ENCODE data around the gene SCN5A. TPM values are rescaled to one million over a fixed set of nuclear protein-coding genes. Genes with fewer than 3 reads are reported as not detected.

SCN5A gene
- total RNA-seq, 1 experiment from 2014 or later: 0.16 TPM

GRCh38 chr3:38551026-38551832 lies 98.3 kb downstream of the SCN5A start:
- Histone ChIP-seq H3K4me1 (no peaks in the 10 kb centered on the region), H3K9me3 (no peaks in the 10 kb centered on the region), H3K4me3 (ENCODE audit: low read depth, low read length) (no peak overlapping the region), H3K27me3 (replicated peaks; ENCODE audit: control insufficient read depth, insufficient read depth, low read length) (no peaks in the 10 kb centered on the region; the same call in 1 of the 2 replicates), H3K36me3 (ENCODE audit: control insufficient read depth, insufficient read depth, low read length) (no peaks in the 10 kb centered on the region)
- no peaks in the 10 kb centered on the region for H3K36me3 Mint-ChIP-seq (ENCODE audit: insufficient read depth, unreplicated experiment)
- no peak overlapping the region for H3K4me3 Mint-ChIP-seq (ENCODE audit: unreplicated experiment)
- no TSS peak for BruUV-seq (replicated peaks)
- no peak overlapping the region for H3K27ac Mint-ChIP-seq (ENCODE audit: unreplicated experiment)
- DNase-seq: no peak
- no peak for TF ChIP-seq CTCF (IDR thresholded peaks at IDR 0.05; ENCODE audit: insufficient read depth in 1 of 2, low read depth in 1 of 2, low read length in 1 of 2, severe bottlenecking in 1 of 2, unreplicated experiment in 1 of 2)
- POLR2A ChIA-PET: no interaction called here
- CTCF ChIA-PET: no interaction called here
- H3K27me3 Mint-ChIP-seq (ENCODE audit: insufficient read depth, unreplicated experiment): peaks cover 16% of the 10 kb centered on the region
- H3K9me3 Mint-ChIP-seq (ENCODE audit: unreplicated experiment): no peaks in the 10 kb centered on the region
- intact Hi-C loops (cut with micrococcal nuclease; ENCODE audit: unreplicated experiment): no loop called here
- no peaks in the 10 kb centered on the region for H3K4me1 Mint-ChIP-seq (ENCODE audit: low read depth, unreplicated experiment)

GRCh38 chr3:38549957-38550840 lies 99.3 kb downstream of the SCN5A start:
- intact Hi-C loops (cut with micrococcal nuclease; ENCODE audit: unreplicated experiment): no loop called here

More at GRCh38 chr3:38549957-38550840, 99.3 kb downstream of the SCN5A start:
- no peaks in the 10 kb centered on the region for H3K9me3 Mint-ChIP-seq (ENCODE audit: unreplicated experiment)
- Histone ChIP-seq H3K36me3 (ENCODE audit: control insufficient read depth, insufficient read depth, low read length) (no peaks in the 10 kb centered on the region), H3K27me3 (replicated peaks; ENCODE audit: control insufficient read depth, insufficient read depth, low read length) (no peaks in the 10 kb centered on the region; the same call in 1 of the 2 replicates), H3K4me1 (no peaks in the 10 kb centered on the region), H3K9me3 (no peaks in the 10 kb centered on the region), H3K4me3 (ENCODE audit: low read depth, low read length) (no peak overlapping the region)
- CTCF ChIA-PET: no interaction called here
- H3K27me3 Mint-ChIP-seq (ENCODE audit: insufficient read depth, unreplicated experiment): peaks cover 25% of the 10 kb centered on the region
- no peaks in the 10 kb centered on the region for H3K4me1 Mint-ChIP-seq (ENCODE audit: low read depth, unreplicated experiment)
- no peak for DNase-seq
- POLR2A ChIA-PET: no interaction called here
- no TSS peak for BruUV-seq (replicated peaks)
- H3K4me3 Mint-ChIP-seq (ENCODE audit: unreplicated experiment): no peak overlapping the region
- H3K27ac Mint-ChIP-seq (ENCODE audit: unreplicated experiment): no peak overlapping the region
- no peak for TF ChIP-seq CTCF (IDR thresholded peaks at IDR 0.05; ENCODE audit: insufficient read depth in 1 of 2, low read depth in 1 of 2, low read length in 1 of 2, severe bottlenecking in 1 of 2, unreplicated experiment in 1 of 2)
- H3K36me3 Mint-ChIP-seq (ENCODE audit: insufficient read depth, unreplicated experiment): no peaks in the 10 kb centered on the region
